HL-60 (cell line): ENCODE measurements around the gene HLCS.
"Not testable (repeated sequence)": the region's sequence is repeated elsewhere in the genome, so short reads cannot be mapped to it uniquely, and the experiment has no call there.

ENCODE experiments used
- DNase-seq, 2 experiments: peaks; one replicate each; pipeline ENCODE4 v3.0.0-alpha.2; 2010 to 2020; ENCODE audit warnings: low read depth in 1 of 2, low spot score in 1 of 2
- H3K27ac ChIP-seq: fragments of 250-450 bp; sonication (Bioruptor Pico); replicated peaks from 2 replicates; pipeline ENCODE4 v1.5.1; 2020; ENCODE audit warnings: mild to moderate bottlenecking, moderate library complexity
- H3K27me3 ChIP-seq: fragments of 250-450 bp; sonication (Bioruptor Pico); 2 replicates; pipeline ENCODE4 v1.5.1; 2021; ENCODE audit warnings: mild to moderate bottlenecking, moderate library complexity; ENCODE audit not compliant: insufficient read depth, poor library complexity, severe bottlenecking
- H3K4me3 ChIP-seq: replicated peaks from 2 replicates; pipeline ENCODE4 v1.5.1; 2011; ENCODE audit warnings: mild to moderate bottlenecking, control low read depth, low read length; ENCODE audit not compliant: insufficient read depth
- GABPA ChIP-seq: IDR thresholded peaks from 2 replicates; pipeline ENCODE4 v1.6.1; 2012; ENCODE audit warnings: low read depth
- POLR2AphosphoS5 ChIP-seq: IDR thresholded peaks from 2 replicates; pipeline ENCODE4 v1.6.1; 2012; ENCODE audit warnings: low read depth
- REST ChIP-seq: IDR thresholded peaks from 2 replicates; pipeline ENCODE4 v1.6.1; 2012; ENCODE audit warnings: low read depth; ENCODE audit not compliant: insufficient replicate concordance
- SPI1 ChIP-seq: IDR thresholded peaks from 2 replicates; pipeline ENCODE4 v1.6.1; 2012; ENCODE audit warnings: low read depth, mild to moderate bottlenecking, borderline replicate concordance
- TF ChIP-seq, protein P1 (sequence below): IDR thresholded peaks from one replicate; pipeline ENCODE4 v1.5.1; 2011; ENCODE audit warnings: low read length, control low read depth, inconsistent platforms; ENCODE audit not compliant: insufficient read depth

The HLCS gene

GRCh38 chr21:37006486-37007291 lies 40.2 kb upstream of the HLCS start, which contains the start of gene RIPPLY3:
Gene RIPPLY3 (plus strand): TSS chr21:37006702. CDS start chr21:37006773, 71 bp downstream.
- DNase-seq = peak in 1 of 2 experiments; percentile 8
- Histone ChIP-seq H3K4me3 (peak within 1 kb of the TSS; percentile 29), H3K27ac (no peak within 1 kb of the TSS), H3K27me3 (peaks cover 11% of the 10 kb centered on the region)
- no peak for TF ChIP-seq REST
- TF ChIP-seq GABPA = no peak
- no peak for TF ChIP-seq POLR2AphosphoS5
- TF ChIP-seq, protein P1, sequence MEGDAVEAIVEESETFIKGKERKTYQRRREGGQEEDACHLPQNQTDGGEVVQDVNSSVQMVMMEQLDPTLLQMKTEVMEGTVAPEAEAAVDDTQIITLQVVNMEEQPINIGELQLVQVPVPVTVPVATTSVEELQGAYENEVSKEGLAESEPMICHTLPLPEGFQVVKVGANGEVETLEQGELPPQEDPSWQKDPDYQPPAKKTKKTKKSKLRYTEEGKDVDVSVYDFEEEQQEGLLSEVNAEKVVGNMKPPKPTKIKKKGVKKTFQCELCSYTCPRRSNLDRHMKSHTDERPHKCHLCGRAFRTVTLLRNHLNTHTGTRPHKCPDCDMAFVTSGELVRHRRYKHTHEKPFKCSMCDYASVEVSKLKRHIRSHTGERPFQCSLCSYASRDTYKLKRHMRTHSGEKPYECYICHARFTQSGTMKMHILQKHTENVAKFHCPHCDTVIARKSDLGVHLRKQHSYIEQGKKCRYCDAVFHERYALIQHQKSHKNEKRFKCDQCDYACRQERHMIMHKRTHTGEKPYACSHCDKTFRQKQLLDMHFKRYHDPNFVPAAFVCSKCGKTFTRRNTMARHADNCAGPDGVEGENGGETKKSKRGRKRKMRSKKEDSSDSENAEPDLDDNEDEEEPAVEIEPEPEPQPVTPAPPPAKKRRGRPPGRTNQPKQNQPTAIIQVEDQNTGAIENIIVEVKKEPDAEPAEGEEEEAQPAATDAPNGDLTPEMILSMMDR = no peak
- TF ChIP-seq SPI1 = no peak

GRCh38 chr21:37005548-37006485 lies 39.3 kb upstream of the HLCS start:
- no peak overlapping the region for H3K4me3 ChIP-seq

DNA sequence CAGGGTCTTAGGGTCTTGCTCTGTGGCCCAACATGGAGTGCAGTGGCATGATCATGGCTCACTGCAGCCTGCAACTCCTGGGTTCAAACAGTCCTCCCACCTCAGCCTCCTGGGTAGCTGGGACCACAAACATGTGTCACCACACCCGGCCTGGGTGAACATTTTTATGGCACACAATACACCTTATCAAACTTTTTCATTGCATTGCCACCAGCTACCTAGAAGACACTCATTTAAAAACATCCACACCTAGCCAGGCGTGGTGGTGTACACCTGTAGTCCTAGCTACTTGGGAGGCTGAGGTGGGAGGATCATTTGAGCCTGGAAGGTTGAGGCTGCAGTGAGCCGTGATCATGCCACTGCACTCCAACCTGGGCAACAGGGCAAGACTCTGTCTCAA lies 37.4 kb upstream of the HLCS start:
- not testable (repeated sequence) for H3K27ac ChIP-seq, H3K4me3 ChIP-seq, DNase-seq
- peaks cover 11% of the 10 kb centered on the region for H3K27me3 ChIP-seq

More at GRCh38 chr21:37005548-37006485, 39.3 kb upstream of the HLCS start:
- no peak for TF ChIP-seq POLR2AphosphoS5
- TF ChIP-seq GABPA = no peak
- TF ChIP-seq SPI1 = no peak
- no peak for TF ChIP-seq REST
- no peak for DNase-seq
- peaks cover 11% of the 10 kb centered on the region for H3K27me3 ChIP-seq
- H3K27ac ChIP-seq = no peak overlapping the region

- not testable (repeated sequence) for H3K27ac ChIP-seq, H3K4me3 ChIP-seq, DNase-seq
- peaks cover 11% of the 10 kb centered on the region for H3K27me3 ChIP-seq
Observed at GRCh38 chr21:37002851-37003250, 36.4 kb upstream of the HLCS start.

DNA sequence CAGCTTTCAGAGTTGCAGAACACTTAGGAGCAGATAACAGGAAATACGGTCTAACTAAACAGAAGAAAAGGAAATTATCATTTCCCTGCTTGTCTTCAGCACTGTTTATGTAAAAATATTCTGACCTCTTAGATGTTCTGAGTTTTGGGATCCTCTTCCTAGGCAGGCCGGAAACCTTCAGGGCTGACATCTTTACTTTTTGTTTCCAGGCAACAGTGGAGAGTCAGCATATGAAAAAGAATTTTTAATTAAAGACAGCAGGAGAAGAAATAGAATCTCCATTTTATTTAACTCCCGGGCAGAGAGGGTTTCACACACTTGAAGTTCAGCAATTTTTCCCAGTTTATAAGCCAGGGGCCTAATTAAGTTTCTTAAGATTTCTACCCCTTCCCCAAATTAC lies 35.0 kb upstream of the HLCS start:
- TF ChIP-seq REST = no peak
- no peak for TF ChIP-seq GABPA
- TF ChIP-seq SPI1 = no peak
- TF ChIP-seq POLR2AphosphoS5 = no peak
- TF ChIP-seq, protein P1 = no peak
- no peak overlapping the region for H3K4me3 ChIP-seq
- no peak for DNase-seq

More for the DNA sequence above, 35.0 kb upstream of the HLCS start:
- Histone ChIP-seq H3K27ac (no peak overlapping the region; the same call in 1 of the 2 replicates), H3K27me3 (peaks cover 4% of the 10 kb centered on the region)
